HG03457 (cell line): ENCODE results near the gene NLGN3.
"Not testable (repeated sequence)": the region's sequence is repeated elsewhere in the genome, so short reads cannot be mapped to it uniquely, and the experiment has no call there.

ENCODE experiments used
- ATAC-seq: cut with Tn5 transposase; IDR thresholded peaks from one replicate; pipeline ENCODE4 v1.9.1; 2021; ENCODE audit warnings: moderate number of reproducible peaks; ENCODE audit not compliant: unreplicated experiment

Gene NLGN3

DNA sequence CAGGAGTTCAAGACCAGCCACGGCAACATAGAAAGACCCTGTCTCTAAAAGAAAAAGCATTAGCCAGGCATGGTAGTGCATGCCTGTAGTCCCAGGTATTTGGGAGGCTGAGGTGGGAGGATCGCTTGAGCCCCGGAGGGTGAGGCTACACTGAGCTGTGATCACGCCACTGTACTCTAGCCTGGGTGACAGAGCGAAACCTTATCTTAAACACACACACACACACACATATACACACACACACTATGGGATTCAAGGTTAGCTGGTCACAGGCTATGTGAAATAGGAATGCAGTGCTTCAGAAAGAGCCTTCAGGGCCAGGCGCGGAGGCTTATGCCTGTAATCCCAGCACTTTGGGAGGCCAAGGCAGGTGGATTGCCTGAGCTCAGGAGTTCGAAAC lies 23.5 kb downstream of the NLGN3 start:
- no peak for ATAC-seq

DNA sequence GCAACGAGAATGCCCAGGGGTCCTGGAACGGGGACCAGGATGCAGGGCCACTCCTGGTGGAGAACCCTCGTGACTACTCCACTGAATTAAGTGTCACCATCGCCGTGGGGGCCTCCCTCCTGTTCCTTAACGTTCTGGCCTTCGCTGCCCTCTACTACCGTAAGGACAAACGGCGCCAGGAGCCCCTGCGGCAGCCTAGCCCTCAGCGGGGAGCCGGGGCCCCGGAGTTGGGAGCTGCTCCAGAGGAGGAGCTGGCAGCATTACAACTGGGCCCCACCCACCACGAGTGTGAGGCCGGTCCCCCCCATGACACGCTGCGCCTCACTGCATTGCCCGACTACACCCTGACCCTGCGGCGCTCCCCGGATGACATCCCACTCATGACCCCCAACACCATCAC lies 24.9 kb downstream of the NLGN3 start:
- no peak for ATAC-seq

DNA sequence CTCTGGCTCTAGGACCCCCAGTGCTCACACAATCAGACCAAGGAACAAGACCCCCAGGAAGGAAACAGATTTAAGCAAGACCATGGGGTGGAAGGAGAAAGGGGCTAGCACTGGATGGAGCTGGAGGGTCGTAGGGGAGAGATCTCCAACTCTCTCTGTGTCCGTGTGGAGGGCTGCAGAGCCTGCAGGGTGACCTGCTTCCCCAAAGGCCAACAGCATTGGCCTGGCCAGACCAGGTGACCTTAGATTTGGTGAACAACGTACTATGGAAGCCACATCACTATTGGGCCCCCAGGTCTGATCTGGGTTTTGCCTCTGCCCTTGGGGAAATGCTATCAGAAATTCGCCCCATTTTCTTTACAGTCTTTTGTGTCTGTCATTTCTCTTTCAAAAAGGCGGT lies 26.0 kb downstream of the NLGN3 start:
- no peak for ATAC-seq

DNA sequence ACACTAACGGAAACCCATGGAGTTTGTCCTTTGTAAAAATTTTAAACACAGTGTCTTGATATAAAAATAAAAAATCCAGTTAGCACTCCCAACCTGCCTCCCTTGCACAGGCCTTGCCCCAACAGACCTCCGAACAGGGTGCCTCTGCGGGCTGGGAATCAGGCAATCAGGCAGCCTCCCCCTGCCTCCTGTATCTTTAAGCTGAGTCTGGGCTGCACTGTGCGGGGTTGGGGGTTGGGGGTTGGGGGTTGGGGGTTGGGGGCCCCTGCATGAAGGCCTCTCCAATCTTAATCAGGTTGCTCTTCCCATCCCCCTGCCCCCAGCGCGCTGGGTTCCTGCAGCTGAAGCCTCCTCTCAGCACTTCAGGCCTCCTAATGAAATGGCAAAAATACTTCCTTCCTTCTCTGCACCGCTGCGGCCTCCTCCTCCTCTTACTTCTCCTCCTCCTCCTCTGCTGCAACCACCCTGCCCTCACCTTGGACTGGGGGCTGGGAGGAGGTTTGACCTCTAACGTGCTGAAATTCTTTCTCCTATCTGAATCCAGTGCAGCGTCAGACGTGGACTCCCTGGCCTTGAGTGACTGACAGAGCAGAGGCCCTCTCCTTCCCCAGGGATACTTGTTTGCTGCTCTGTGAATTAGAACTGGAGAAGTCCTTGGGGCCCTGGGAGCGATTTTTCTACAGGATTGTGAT lies 26.6 kb downstream of the NLGN3 start:
- no peak for ATAC-seq

DNA sequence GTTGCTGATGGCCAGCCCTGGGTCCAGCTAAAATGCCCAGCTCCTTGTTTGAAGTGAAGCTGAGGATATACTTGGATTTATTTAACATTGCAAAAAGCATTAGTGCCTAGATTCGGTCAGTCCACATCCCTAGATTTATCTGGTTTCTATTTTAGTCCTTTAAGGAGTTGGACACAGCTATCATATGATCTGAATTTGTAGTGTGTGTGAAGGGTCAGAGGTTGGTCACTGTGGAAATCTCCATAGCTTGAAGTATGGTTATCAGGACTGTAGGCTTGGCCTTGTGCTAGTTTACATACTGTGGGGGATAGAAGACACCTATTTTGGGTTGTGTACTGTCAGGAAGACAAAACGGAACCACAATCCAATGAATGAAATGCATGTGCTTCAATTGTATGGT lies 28.8 kb downstream of the NLGN3 start:
- no peak for ATAC-seq

DNA sequence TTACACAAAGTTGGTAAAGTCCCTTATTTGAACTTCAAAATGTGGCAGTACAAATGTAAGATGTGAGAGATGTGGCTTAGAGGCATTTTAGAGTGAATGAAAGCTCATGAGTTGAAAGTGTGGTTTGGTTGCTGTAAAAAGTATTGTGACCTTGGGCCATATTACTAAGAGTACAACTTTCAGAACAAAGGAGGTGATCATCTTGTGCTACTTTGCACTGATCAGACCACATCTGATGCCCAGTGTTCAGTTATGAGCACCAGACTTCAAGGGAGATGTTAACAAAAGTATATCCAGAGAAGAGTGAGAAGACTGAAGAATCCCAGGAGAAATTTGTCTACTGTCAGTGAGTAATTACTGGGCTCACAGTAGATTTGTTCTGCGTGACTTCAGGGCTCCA lies 30.2 kb downstream of the NLGN3 start:
- ATAC-seq, result no peak

DNA sequence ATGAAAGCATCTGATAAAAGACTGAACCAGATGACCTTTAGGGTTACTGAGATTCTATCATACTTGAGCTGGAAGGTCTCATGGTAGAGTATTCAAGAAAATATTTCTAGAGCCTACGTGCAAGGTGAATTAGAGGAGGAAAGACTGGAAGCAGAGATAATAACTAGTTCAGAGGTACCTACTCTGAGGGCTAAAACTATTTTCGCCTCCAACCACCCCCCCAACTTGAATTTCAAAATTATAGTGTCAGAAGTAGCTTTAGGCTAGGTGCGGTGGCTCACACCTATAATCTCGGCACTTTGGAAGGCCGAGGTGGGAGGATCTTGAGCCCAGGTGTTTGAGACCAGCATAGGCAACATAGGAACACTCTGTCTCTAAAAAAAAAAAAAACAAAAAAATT lies 30.9 kb downstream of the NLGN3 start:
- ATAC-seq, result no peak

DNA sequence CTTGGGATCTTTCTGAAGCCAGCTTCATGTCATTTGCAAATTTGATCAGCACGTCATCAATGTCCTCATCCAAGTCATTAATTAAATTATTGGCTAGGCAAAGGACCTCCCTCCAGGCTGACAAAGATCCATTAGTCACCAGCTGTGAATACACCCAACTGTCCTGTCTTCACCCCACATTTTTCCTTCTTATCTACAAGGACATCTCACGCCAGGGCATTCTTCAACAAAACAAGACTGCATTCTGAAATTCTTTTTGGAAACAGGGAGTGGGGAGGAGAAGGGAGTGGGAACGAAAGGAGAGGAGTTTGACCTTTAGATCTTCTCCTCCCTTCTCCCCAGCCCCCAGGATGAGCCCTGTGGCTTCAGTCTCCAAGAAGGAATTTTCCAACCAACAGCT lies 32.7 kb downstream of the NLGN3 start:
- ATAC-seq, result no peak

DNA sequence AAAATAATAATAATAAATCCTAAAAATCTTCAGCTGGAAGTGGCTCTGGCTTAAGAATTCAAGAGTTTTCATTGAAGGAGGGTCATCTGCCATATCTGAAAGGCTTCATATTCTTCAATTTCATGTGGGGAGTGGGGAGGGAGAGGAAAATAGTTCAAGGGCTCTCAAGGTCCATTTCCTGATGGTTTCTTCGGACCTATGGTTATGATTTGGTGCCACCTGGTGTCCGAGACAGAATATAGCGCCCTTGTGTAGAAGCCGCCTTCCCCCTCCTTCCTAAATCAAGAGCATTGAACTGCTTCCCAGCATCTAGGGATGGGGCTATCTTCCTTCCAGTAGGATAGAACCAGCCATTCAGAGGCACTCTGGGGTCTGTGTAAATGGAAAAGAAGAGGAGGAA lies 34.3 kb downstream of the NLGN3 start:
- no peak for ATAC-seq

DNA sequence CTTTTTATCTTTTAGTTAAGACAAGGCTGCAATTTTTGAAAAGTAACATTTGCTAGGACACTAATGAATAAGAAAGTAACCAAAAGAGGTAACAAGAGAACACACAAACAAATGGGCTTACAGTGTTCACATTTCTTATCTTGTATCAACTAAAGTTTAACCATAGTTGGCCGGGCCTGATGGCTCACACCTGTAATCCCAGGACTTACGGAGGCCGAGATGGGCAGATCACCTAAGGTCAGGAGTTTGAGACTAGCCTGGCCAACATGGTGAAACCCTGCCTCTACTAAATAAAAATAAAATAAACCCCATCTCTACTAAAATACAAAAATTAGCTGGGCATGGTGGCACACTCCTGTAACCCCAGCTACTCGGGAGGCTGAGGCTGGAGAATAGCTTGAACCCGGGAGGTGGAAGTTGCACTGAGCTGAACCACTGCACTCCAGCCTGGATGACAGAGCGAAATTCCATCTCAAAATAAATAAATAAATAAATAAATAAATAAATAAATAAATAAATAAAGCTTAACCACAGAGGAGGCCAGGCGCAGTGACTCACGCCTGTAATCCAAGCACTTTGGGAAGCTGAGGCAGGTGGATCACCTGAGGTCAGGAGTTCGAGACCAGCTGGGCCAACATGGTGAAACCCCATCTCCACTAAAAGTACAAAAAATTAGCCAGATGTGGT lies 36.1 kb downstream of the NLGN3 start:
- not testable (repeated sequence) for ATAC-seq

DNA sequence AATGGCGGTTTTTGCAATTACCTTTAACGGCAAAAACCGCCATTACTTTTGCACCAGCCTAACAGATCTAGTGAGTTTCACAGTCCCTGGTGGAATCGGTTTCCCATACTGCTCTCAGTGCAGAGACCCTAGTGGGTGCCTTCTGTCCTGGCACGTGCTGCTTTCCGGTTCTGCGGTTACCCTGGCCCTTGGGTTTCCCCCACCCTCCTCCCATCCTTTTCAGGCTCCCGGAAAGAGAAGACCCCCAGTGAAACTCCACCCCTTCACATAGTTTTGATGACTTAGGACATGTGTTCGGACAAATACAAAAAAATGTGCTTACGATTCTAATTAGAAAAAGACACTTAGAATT lies 36.9 kb downstream of the NLGN3 start:
- peak; percentile 33 for ATAC-seq

DNA sequence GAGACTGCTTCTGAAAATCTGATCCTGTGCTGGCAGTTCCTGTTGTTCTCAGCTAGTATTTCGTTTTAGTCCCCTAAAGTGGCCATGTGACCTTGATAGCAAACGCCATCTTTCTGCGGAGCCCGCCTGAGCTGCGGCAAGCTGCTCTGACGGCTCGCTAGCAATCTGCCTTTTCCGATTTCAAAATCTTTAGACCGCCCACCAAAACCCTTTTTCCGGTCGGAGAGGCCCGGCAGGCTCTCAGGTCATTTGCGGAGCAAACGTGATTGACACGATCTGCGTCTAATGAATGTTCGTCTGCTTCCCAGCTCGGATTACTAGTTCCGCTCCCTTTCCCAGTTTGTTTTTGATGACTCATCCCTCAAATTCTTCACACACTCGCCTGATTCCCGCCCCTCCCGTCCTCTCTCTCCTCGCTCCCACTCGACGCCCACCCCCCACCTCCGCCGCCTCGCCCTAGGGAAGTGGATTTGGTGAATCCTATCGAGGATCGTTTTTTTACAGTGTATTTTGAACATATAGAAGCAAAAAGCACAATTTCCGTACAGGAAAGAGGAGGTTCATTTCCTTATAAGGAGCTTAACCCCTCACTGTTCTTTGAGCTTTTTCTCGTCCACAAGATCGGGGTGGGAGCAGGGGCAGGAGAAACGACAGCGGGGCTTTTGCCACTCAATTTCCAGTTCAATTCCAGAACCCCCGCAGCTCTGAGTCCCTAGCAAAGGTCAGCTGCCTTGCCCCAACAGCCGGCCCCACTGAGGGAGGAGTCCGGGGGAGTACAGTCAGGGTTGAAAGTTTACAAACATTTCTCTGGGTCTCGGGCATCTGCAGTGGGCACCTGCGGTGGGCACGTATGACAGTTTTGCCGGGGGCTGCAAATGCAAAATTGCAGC lies 37.5 kb downstream of the NLGN3 start:
- peak; percentile 69 for ATAC-seq

DNA sequence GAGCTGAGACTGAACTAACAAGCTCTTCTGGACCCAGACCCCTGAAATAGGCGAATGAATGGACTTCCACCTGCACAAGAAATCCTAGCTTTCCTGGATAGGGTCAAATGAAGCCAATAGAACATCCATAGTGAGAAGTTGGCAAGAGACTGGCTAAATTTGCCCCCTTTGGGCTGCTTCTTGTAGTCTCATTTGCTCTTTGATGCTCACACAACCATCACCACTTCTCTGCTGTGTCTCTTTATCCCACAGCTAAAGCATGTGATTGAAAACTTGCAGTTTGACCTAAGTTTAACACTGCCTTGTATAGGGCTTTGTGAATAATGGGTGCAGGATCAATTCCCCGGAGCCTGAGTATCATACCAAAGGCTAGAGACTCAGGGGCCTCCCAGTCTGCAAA lies 38.2 kb downstream of the NLGN3 start:
- no peak for ATAC-seq

DNA sequence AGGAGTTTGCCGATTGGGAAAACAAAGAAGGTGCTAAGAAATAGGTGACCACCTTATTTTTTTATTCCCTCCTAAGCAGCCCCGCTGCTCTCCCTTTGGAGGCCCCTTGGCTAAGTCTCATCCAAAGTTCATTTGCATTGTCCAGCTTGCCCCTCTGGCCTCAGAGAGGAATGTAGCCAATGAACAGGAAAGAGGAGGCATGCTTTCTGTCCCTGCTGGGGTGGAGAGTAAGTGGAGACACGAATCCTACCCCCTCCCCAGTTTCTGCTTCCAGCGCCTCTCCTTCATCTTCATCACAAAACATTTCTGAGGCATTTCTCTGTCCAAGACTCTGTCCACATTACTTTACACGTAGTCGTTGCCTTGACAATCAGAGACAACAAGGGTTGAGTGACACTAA lies 38.7 kb downstream of the NLGN3 start:
- no peak for ATAC-seq

DNA sequence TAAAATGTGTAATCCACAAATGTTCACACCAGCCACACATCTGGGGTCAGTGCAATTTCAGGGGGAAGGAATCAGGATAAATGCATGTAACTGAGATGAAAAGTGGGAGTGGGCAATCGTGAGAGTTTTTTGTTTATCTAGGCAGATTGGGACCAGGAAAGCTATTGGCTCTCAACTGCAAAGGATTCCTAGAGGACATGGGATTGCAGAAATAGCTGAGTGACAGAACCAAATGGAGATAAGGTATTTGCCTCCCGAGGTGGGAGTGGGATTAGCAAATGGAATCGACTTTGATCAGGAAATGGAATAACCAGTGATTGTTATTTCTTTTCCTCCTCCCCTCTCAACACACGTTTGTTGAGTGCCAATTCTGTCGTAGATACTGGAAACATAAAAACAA lies 39.5 kb downstream of the NLGN3 start:
- ATAC-seq, result no peak

DNA sequence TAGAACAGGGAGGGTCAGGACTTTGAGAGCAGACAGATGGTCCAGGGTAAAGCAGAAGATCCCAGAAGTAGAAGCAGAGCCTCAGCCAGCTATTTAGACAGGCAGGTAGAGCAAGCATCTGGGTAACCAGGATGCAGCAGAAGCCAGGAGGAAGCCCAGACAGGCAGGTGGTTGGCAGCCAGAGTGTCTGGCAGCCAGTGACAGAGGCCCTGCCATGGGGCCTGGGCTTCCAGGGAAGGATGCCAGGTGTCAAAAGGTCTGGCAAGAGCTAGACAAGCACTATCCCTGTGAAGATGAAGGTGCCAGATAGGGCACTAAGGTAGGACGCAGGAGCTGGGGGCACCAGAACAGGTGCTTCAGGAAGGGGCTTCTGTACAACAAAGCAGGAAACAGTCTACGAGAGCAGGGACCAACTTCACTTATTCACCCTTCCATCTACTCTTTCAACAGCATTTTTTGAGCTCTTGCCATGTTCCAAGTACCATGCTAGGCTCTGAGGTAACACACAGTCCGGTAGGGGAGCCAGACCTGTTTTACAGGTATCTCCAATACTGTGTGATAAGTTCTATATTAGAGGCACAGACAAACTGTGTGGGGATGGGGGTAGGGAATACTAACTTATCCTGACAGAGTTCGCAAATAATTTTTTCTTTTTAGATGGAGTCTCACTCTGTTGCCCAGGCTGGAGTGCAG lies 40.3 kb downstream of the NLGN3 start:
- no peak for ATAC-seq

DNA sequence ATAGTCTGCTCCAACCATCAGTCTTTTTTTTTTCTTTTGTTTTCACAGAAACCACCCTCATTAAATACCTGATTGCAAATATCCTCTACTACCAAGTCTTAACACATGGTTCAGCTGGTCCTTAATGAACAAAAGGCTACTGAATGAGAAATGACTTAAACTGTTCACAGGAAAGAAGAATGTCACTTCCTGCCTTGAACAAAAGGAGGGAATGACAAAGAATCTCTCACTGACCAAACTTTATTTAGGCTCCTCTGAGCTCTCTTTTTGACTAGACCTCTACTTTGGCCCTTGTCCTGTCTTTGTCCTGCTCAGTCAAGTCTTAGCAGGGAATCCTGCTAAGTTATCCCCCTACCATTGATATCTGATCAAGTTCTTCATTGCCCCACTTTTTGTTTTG lies 46.6 kb downstream of the NLGN3 start:
- ATAC-seq, result no peak

DNA sequence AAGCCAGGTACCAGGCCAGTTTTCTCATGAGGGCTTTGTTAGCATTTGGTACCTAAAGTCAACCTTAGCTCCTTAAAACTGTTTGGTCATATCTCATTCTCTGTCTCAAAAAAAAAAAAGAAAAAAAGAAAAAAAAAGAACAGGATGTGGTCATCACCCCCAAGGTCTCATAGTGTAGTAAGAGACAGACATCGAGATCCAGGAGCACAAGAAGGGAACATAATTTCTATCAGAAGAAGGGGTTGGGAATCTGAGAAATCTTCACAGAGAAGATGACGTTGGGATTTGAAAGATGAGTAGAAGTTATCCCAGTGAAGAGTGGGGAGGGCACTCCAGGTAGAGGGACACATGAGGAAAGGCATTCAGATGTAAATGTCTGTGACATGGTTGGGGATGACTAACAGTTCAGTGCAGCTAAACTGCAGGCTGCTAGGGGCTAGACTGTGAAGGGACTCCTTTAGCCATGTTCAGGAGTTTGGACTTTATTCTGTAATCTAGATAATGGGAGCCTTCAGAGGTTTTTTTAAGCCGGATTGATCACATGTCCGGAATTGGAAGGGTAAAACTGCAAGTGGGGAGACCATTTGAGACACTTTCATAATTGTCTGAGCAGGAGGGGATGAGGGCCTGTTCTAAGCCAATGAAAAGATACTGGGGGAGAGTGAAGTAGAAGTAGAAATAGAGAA lies 51.5 kb downstream of the NLGN3 start:
- ATAC-seq, result no peak

DNA sequence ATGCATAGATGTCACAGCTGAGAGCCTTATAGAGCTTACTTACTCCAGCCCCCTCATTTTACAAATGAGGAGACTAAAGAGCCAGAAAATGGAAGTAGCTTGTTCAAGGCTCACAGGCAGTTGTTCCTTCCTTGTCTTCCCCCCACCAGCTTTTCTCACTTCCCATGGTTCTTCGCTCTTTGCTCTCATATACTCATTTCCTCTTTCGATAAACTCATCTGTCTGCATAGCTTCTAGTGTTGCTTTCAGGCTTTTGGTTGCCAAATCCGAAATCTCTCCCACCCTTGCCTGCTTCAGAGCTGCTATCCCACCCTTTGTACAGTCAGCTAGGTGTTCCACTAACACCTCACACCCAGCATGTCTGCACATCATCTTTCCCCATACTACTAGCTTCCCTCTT lies 53.4 kb downstream of the NLGN3 start:
- no peak for ATAC-seq

DNA sequence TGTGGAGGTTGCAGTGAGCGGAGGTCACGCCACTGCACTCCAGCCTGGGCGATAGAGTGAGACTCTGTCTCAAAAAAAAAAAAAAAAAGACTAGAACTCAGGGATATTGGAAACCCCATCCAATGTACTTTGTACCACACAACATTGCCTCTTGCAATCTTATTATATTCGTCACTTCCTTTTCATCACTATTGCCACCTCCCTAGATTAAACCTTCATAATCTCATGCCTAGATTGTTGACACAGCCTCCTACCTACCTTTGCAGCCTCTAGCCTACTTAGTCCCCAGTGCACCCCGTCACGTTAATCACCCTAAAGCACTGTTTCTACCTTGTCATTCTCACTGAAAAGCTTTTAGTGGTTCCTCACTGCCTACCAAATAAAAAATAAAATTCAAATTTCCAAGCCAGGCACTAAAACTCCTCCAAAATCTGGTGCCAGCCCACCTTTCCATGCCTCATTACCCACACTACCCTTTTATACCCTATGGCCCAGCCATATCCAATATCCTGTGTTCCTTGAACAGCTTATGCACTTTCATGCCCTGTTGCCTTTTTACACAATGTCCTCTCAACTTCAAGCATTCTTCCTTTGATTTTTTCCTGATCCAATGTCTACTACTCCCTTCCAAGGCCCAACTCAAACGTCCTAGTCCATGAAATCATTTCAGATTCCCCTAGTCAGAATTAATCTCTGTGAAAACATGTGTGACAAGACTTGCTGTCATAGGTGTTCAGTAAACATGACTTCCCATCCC lies 54.8 kb downstream of the NLGN3 start:
- ATAC-seq, result no peak
